GM21423 (cell line): ENCODE measurements around the gene PEBP1.

Experiments used
- ATAC-seq: cut with Tn5 transposase; IDR thresholded peaks from one replicate; pipeline ENCODE4 v1.9.1; 2021; ENCODE audit warnings: mild to moderate bottlenecking, moderate library complexity; ENCODE audit not compliant: unreplicated experiment

Gene PEBP1

DNA sequence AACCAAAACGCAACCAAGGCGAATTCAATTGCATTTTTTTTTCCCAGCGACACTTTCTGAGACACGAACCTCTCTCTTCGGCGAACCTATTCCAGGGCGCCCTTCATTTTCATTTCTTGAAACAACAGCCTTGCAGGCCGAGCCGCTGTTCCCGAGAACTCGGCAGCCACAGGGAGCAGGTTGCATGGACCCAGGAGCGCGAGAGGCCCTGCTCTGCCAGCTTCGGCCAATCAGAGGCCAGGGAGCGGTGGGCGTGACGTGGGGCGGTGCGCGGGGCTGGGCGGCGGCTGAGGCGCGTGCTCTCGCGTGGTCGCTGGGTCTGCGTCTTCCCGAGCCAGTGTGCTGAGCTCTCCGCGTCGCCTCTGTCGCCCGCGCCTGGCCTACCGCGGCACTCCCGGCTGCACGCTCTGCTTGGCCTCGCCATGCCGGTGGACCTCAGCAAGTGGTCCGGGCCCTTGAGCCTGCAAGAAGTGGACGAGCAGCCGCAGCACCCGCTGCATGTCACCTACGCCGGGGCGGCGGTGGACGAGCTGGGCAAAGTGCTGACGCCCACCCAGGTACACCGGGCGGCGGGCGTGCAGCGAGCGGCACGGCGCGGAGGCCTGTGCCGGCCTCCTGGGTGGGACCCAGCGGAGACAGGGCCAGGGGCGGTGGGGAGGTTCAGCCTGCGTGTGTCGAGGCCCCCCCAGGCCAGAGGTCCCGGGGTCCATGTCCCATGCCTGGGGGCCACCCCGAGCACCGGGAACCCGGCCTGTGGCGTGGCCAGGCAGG lies at the start of gene PEBP1:
Gene PEBP1, plus strand, starts transcription at position 337 of the 771 bp plus-strand sequence. Its CDS starts 86 bp downstream, at position 423.
- ATAC-seq: peak; percentile 98

DNA sequence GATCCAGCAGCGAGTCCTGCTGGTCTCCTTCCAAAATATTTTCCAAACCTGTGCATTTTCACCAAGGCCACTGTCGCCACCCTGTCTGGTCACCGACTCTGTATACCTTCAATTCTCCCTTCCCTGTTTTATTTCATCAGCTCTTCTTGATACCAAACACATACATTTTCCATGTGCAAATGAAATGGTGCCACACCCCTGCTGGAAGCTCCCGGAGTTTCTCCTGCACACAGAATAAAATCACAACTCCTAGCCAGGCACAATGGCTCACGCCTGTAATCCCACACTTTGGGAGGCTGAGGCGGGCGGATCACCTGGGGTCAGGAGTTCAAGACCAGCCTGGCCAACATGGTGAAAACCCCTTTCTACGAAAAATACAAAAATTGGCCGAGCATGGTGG lies 46.1 kb upstream of the PEBP1 start:
- ATAC-seq: no peak

DNA sequence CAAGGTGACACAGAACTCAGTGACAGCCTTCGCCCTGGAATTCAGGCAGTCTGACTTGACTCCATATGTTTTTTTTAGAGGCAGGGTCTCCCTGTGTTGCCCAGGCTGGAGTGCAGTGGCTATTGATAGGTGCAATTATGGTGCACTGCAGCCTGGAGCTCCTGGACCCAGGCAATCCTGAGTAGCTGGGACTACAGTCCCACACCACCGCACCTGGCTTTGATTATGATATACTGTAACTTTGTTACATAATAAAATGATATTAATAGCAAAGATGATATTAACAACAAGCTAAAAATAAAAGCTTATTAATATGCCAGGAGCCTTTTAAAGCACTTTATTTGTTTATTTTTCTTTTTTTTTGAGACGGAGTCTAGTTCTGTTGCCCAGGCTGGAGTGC lies 41.9 kb upstream of the PEBP1 start:
- ATAC-seq: no peak

DNA sequence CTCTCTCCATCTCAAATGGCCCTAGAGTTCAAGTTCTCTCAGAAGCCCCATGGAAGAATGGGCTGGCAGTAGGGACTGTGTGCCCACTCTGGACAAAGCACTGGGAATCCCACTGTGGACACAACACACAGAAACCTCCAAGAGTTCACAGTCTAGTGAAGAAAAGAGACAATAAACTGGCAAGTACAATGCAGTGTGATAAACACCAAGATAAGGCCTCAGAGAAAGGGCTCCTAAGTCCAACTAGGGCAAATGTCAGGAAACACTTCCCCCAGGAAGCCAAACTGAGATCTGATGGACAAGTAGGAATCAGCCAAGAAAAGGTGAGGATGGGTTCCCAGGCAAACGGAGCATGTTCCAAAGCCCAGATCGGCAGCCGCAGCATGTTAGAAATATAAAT lies 37.5 kb upstream of the PEBP1 start:
- ATAC-seq: no peak

DNA sequence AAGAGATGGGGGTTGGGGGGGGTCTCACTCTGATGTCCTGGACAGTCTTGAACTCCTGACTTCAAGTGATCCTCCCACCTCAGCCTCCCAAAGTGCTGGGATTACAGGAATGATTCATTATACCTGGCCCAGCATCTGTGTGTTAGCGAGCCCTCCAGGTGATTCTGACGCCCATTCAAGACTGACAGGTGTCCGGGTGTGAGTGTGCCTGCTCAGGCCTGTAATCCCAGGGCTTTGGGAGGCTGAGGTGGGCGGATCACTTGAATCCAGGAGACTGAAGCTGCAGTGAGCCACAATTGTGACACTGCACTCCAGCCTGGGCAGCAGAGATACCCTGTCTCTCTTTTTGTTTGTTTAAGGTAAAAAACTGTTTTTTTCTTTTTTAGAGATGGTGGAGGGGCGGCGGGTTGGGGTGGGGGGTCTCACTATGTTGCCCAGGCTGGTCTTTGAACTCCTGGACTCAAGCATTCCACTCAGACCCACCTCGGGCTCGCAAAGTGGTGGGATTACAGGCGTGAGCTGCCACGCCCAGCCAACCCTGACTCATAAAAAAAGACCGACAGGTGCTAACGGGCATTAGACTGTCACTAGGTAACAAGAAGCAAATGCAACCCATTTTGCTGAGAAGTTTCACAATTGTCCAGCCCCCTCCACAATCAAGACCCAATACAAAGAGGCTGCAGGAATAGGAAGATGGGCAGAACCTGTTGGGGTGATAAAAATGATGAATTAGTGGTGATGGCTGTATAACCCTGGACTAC lies 36.8 kb upstream of the PEBP1 start:
- no peak for ATAC-seq

DNA sequence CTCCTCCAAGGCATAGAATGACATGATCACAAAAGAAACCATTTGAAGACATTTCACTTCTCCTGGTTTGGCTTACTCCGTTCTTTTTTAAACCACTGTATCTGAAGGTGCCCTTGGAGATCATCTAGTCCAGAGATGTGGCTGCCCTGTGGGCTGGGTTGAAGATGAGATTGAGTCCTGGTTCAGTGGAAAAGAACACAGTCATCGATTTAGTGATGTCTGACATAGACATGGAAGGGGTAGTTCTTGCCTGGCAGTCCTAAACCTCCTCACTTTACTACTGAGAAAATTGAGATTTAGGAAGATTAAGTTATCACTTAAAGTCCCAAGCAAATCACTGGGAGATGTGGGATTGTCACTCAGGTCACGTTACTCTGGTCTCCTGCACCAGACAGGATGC lies 34.9 kb upstream of the PEBP1 start:
- ATAC-seq: no peak

DNA sequence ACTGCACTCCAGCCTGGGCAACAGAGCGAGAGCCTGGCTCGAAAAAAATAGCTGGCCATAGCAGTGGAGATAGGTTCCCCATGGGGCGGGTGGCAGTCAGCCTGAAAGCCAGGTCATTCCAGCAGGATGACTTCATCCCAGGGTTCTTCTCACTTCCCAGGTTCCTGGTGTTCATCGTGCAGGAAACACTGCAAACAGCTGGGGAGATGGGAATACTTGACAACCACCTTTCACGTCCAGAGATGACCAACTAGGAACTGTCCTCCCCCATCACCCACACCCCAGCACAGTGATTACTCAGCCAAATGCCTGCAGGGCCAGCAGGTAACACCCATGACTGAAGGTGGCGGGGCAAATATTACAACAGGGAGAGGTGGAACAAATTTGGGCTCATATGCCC lies 33.9 kb upstream of the PEBP1 start:
- ATAC-seq: no peak

DNA sequence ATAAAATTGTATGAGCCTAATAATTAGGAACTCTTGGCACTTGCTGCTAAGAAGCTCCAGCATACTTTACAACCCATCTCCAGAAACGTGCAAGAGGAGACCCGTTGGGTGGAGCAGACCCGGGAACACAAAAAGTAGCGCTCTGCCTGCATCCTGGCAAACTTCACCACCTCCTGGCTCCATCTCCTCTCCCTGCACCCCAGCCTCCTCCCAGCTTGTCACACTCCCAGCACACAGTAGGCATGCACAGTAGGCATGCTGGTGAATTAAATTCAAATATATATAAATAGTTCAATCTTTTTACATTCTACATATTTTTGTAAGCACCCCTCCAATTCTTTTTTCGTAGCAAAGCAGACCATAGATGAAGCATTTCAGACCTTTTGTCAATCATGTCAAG lies 33.3 kb upstream of the PEBP1 start:
- no peak for ATAC-seq

DNA sequence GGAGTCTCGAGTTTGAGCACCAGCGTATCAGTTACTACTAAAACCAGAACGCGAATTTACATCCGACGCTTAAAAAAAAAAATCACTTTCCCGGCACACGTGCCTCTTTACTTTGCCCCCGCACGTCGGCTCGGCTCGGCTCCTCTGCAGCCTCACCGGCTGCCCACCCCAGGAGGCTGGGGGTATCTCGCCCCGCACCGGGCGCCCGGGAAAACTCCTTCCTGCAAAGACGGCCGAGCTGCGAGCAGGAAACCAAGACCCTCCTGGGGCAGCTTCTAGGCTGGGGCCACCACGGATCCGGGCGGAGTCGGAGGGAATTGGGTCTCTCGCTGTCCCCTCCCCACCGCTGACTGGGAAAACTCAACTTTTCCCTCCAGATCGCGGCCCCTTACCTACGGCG lies 32.7 kb upstream of the PEBP1 start:
- ATAC-seq: no peak

DNA sequence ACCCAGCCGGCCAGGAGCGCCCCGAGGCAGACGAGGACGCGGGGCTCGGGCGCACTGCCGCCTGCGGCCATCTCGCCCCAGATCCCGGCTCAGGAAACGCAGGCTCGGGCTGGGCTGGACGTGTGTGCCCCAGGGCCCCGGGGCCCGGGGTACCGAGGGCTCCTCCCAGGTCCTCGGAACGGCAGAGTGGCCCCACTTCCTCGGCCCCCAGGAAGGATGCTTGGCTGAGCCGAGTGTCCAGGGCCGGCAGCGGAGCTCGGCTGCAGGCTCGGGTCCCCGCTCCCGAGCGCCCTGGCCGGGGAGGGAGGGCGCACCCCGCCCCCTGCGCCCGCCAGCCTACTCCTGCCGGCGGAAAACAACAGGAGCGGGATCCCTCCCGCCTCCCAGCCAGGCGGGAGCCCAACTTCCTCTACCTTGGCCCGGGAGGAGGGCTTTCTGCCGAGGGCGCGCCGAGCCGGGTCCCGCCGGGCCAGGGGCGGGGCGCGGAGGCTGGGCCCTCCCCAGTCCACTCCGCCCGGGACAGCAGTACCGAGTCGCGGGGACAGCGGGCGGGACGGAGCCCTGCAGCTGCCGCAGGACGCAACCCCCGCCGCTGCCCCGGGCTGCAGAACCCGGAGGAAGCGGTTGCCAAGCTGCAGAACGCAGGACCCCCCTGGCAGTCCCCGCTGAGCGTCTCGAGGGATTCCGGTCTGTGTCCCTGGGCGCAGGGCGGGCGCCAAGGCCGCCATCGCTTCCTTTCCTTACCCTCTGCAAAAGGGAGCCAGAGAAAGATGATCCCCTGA lies 32.1 kb upstream of the PEBP1 start, which contains the start of gene VSIG10:
Gene VSIG10, minus strand, starts transcription at position 411 of the 782 bp plus-strand sequence. Its CDS starts 340 bp downstream, at position 71.
- no peak for ATAC-seq

DNA sequence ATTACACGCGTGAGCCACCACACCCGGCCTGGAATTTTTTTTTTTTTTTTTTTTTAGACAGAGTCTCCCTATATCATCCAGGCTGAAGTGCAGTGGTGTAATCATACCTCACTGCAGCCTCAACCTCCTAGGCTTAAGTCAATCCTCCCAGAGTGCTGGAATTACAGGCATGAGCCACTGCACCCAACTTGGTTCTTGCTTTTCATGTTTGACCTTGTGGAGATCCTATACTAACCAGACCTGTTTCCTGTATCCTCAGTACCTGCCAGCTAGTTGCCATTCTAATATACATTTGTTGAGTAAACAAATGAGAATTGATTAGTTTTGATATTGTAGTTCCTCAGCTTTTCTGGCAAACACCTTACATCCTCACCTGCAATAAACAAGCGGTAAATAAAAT lies 28.9 kb upstream of the PEBP1 start:
- no peak for ATAC-seq

DNA sequence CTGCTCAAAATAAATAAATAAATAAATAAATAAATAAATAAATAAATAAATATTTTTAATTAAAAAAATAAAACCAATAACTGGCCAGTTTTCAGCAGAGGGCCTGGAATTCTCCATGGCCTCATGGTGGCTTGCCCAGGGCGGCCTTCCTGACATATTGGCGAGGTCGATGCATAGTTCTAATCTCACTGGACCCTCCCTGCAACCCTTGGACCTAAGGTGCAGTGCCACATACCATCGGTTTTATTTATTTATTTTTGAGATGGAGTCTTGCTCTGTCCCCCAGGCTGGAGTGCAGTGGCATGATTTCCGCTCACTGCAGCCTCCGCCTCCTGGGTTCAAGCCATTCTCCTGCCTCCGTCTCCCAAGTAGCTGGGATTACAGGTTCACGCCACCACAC lies 28.2 kb upstream of the PEBP1 start:
- no peak for ATAC-seq

DNA sequence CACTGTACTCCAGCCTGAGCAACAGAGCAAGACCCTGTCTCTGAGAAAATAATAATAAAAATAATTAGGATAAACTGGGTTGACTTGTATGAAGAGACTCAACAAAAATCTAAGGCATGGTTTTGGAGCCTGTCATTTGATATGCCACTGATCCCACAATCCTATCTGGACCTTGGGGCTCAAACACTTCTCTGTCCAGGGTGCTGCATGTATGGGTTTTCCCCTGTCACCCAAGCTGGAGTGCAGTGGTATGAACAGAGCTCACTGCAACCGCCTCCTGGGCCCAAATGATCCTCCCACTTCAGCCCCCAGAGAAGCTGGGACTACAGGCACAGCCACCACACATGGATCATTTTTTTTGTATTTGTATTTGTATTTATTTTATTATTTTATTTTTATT lies 26.8 kb upstream of the PEBP1 start:
- ATAC-seq: no peak

DNA sequence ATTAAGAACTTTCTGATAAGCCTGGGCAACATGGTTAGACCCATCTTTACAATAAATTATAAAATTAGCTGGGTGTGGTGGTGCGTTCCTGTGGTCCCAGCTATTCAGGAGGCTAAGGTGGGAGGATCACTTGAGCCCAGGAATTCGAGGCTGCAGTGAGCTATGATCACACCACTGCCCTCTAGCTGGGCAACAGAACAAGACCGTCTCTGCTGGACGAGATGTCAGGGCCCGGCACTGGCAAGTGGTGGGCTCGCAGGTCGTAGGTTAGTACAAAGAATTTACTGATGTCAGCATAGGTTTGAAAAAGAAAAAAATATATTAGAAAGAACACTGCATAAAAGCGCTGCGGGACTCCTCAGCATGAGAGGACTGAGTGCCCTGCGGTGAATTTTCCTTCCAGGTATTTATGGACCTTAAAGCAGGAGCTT lies 16.5 kb upstream of the PEBP1 start:
- no peak for ATAC-seq

DNA sequence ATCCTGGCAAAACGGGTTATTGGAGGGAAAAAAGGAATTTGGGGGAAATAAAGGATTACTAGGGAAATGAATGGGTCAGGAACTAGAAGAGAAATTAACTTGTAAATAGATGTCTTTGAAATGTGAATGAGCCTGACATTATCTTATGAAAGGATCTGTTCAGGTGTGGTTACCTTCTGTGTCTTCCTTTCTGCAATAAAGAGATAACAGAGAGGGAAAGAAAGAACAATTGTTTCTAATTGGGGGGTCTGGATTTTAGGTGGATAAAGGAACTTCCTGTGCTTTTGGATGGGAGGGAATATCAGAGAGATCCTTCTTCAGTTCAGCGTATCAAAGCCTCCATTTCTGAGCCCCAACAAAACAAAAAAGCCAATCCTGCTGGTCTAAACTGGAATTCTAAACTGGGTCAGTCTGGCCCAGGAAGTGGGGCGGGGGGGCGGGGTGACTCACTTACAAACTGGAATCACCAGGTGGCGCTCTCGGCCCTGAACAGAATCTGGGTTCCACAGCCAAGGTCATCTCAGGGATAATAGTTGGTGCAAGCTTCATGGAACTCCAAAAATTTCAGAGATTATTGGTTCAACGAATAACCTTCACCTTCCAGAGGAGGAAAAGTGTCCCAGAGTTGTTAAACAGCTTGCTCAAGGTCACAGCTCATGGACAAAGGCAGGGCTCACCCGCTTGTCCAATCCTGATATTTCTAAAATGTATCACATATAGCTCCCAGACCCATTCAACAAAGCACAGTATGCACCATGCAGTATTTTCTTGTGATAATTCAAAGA lies 15.2 kb upstream of the PEBP1 start:
- peak; percentile 85 for ATAC-seq

DNA sequence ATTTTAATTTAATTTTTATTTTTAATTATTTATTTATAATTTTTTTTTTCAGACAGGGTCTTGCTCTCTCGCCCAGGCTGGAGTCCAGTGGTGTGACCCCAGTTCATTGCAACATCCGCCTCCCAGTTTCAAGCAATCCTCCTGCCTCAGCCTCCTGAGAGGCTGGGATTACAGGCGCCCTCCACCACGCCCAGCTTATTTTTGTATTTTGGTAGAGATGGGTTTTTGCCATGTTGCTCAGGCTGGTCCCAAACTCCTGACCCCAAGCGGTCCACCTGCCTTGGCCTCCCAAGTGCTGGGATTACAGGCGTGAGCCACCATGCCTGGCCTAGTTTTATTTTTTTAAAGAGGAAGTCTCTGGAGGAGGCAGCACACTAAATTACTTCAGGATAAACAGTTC lies 13.7 kb upstream of the PEBP1 start:
- ATAC-seq: no peak

DNA sequence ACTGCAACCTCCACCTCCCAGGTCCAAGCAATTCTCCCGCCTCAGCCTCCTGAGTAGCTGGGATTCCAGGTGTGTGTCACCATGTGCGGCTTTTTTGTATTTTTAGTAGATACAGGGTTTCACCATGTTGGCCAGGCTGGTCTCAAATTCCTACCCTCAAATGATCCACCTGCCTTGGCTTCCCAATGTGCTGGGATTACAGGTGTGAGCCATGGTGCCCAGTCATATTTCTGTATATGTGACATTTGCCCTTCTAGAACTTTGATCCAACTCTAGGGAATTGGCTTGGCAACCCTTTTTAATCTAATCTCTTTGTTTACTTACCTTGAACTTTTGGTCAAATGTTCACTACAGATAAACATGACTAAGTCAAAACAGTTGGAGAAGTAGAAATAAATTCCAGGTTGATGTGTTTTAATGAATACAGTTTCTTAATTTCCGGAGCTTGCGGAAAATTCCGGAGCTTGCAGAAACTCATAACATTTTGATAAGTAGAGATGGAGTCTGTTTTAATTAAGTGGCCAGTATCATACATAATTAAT lies 11.5 kb upstream of the PEBP1 start:
- no peak for ATAC-seq

DNA sequence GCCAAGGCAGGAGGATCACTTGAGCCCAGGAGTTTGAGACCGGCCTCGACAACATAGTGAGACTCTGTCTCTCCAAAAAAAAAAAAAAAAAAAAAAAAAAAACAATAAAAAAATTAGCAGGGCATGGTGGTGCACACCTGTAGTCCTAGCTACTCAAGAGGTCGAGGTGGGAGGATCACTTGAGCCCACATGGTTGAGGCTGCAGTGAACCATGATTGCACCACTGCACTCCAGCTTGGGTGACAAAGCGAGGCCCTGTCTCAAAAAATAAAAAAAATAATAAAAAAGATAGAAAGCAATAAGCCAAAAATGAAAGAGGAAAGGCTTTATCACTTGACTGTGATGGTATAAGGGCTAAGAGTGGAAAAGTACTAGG lies 10.2 kb upstream of the PEBP1 start:
- no peak for ATAC-seq

DNA sequence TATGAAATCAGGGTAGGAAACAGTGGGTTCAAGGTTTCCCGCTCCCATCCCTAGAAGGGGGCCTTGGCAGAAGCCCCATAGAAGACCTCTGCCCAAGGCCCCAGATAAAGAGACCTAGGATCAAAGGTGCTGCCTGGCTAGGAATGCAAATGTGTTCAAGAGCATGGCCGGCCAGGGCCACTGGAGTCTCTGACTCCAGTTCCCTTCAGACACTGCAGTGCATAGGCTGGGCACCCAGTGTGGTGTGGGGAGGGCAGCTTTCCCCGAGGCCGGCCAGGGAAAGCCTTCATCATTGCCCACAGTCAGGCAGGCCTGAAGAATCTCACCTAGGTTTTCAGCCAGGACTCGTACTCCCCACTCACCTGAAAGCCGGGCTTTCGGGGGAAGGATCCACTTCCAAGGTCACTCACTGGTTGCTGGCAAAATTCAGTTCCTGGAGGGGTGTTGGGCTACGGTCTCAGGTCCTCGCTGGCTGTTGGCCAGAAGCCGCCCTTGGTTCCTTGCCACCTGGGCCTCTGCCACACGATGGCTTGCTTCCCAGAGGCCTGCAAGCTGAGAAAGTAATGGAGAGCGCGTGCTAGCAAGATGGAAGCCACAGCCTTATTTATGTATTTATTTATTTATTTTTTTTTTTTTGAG lies 9.7 kb upstream of the PEBP1 start:
- no peak for ATAC-seq

DNA sequence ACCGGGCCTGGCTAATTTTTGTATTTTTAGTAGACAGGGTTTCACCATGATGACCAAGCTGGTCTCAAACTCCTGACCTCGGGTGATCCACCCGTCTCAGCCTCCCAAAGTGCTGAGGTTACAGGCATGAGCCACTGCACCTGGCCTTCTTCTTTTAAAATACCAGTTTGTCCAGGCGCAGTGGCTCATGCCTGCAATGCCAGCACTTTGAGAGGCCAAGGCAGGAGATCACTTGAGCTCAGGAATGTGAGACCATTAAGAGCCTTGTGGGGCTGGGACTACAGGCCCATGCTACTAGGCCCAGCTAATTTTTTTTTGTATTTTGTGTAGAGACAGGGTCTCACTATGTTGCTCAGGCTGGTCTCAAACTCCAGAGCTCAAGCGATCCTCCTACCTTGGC lies 8.1 kb upstream of the PEBP1 start:
- no peak for ATAC-seq
